ENCODE measurements around the gene MGAT2.
"Not testable (repeated sequence)": the region's sequence is repeated elsewhere in the genome, so short reads cannot be mapped to it uniquely, and the experiment has no call there.

Gene MGAT2

DNA sequence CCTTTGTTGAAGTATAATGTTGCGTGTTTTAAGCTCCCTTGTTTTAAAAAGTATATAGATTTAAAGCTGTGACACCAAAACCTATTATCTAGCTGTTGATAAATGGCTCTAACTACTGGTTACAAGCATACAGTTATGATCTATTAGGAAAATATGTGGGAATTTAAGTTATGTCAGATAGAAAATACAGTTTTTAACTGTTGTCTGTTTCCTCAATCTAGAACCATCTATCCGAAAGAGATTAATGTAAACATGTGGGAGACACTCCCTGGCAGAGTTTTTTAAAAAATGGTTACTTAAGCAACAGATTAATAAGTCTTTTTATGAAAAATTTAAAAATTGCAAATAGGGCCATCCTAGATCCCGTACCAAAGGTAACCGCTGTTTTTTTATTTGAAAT is 8.3 kb upstream of the MGAT2 start:
- no peak for DNase-seq (ENCODE audit: low read depth in 2 of 2)

DNA sequence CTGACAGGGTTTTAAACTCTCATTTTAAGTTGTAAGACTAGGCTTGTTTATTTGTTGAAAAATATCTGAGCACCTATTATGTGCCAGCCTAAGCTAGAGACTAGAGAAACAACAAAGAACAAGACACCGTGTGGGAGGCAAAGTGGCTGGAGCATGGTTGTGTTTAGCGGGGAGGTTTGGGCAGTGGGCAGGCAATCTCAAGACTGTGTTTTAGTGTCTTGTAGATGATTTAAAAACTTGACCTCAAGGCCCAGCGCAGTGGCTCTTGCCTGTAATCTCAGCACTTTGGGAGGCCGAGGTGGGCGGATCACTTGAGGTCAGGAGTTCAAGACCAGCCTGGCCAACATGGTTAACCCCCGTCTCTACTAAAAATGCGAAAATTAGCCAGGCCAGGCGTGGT is 7.9 kb upstream of the MGAT2 start:
- no peak for DNase-seq (ENCODE audit: low read depth in 2 of 2)

DNA sequence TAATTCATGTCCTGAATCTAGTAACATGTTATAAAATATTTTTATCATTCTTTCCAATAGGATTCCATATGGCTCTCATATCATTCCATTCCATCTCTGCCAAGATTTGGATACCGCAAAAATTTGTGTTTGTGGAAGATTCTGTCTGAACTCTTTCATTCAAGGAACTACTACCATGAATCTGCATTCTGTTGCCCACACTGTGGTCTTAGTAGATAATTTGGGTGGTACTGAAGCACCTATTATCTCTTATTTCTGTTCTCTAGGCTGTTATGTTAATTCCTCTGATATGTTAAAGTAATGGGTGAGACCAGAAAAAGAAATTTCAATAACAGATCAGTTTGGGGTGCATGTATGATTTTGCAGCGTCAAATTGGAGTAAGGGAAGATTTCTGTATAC is 6.4 kb upstream of the MGAT2 start:
- DNase-seq (ENCODE audit: low read depth in 2 of 2): no peak

DNA sequence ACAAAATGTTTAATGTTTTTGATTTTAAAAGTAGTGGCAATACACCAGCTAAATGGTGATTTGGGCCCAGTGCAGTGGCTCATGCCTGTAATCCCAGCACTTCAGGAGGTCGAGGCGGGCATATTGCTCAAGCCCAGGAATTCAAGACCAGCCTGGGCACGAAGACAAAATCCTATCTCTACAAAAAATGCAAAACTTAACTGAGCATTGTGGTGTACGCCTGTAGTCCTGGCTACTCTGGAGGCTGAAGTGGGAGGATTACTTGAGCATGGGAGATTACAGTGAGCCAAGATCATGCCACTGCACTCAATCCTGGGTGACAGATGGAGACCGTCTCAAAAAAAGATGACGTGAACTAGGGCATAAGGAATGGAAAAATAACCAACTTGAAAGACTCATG is 4.8 kb upstream of the MGAT2 start:
- no peak for DNase-seq (ENCODE audit: low read depth in 2 of 2)

DNA sequence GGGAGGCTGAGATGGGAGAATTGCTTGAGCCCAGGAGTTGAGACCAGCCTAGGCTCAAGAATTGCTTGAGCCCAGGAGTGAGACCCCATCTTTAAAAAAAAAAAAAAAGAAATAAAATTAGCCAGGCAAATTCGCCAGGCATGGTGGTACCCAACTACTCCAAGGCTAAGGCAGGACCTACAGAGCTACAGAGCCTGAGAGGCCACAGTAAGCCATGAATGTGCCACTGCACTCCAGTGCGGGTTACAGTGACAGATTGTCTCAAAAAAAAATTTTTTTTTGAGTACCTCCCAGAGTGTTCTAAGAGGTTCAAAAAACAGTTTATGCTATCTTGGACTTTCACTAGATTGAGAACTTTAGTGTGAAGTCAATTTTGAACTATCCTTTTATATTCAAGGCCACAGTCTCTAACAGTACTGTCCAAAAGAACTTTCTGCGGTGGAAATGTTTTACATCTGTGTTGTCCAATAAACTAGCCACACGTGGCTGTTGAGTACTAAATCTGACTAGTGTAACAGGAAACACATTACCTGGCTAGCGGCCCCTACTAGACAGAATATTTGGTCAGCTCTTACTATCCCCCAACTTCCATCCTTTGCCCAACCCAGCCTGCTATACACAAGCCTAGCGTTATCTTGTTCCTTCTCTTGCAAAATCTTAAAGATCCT is 2.6 kb upstream of the MGAT2 start:
- DNase-seq (ENCODE audit: low read depth in 2 of 2): no peak

DNA sequence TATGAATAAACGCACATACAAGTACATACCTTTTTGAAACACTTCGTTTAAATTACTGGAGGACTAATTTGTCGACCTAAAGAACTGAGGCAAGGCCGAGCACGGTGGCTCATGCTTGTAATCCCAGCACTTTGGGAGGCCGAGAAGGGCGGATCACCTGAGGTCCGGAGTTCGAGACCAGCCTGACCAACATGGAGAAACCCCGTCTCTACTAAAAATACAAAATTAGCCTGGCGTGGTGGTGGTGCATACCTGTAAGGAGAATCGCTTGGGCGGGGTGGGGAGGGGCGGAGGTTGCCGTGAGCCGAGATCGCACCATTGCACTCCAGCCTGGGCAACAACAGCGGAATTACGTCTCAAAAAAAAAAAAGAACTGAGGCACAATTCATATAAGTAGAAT is 1.3 kb upstream of the MGAT2 start:
- not testable (repeated sequence) for DNase-seq (ENCODE audit: low read depth in 2 of 2)

DNA sequence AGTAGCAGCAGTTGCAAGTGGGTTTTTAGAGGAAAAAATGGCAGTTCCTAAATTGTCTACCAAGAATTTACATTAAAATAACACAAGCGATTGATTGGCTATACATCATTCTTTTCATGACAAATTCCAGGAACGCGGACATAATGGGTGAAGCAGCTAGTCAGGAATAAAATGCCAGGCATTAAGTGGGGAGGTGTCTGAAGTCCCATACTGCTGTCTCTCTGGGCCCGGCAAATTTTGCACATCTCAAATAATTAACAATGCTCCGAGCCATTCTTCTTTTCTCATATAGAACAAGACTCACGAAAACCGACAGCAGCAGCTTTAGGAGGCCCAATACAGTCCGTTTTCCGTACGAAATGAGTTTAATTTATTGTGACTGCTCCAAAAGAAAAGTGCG is 869 bp upstream of the MGAT2 start:
- DNase-seq (ENCODE audit: low read depth in 2 of 2): no peak

DNA sequence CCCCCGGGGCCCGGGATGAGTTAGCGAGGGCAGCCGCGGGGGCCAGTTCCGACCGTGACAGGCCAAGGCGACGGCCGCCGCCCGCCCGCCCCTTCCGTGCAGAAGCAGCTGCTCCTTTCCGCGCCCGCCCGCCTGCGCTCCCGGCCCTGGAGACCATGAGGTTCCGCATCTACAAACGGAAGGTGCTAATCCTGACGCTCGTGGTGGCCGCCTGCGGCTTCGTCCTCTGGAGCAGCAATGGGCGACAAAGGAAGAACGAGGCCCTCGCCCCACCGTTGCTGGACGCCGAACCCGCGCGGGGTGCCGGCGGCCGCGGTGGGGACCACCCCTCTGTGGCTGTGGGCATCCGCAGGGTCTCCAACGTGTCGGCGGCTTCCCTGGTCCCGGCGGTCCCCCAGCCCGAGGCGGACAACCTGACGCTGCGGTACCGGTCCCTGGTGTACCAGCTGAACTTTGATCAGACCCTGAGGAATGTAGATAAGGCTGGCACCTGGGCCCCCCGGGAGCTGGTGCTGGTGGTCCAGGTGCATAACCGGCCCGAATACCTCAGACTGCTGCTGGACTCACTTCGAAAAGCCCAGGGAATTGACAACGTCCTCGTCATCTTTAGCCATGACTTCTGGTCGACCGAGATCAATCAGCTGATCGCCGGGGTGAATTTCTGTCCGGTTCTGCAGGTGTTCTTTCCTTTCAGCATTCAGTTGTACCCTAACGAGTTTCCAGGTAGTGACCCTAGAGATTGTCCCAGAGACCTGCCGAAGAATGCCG is 699 bp downstream of the MGAT2 start:
- DNase-seq (ENCODE audit: low read depth in 2 of 2): peak in 1 of 2 donors; percentile 46

DNA sequence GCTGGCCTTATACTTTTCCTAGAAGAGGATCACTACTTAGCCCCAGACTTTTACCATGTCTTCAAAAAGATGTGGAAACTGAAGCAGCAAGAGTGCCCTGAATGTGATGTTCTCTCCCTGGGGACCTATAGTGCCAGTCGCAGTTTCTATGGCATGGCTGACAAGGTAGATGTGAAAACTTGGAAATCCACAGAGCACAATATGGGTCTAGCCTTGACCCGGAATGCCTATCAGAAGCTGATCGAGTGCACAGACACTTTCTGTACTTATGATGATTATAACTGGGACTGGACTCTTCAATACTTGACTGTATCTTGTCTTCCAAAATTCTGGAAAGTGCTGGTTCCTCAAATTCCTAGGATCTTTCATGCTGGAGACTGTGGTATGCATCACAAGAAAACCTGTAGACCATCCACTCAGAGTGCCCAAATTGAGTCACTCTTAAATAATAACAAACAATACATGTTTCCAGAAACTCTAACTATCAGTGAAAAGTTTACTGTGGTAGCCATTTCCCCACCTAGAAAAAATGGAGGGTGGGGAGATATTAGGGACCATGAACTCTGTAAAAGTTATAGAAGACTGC is 1.5 kb downstream of the MGAT2 start:
- no peak for DNase-seq (ENCODE audit: low read depth in 2 of 2)

DNA sequence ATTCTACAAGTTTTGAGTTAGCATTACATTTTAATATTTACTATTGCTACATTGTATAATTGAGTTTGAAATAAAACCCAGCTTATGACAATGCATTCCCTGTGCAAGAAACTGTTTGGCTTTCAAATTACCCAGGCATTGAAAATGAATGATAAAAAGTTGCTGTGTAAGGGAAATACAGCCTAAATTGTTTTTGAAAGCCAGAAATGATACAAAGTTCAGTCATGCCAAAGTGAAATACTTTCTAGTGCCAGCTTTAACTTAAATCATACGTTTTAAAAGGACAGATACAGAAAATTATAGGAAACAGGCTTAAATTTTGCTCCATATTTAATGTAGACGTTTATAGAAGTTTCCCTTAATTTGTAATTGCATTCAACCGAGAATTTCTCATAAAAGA is 2.8 kb downstream of the MGAT2 start:
- DNase-seq (ENCODE audit: low read depth in 2 of 2): no peak

DNA sequence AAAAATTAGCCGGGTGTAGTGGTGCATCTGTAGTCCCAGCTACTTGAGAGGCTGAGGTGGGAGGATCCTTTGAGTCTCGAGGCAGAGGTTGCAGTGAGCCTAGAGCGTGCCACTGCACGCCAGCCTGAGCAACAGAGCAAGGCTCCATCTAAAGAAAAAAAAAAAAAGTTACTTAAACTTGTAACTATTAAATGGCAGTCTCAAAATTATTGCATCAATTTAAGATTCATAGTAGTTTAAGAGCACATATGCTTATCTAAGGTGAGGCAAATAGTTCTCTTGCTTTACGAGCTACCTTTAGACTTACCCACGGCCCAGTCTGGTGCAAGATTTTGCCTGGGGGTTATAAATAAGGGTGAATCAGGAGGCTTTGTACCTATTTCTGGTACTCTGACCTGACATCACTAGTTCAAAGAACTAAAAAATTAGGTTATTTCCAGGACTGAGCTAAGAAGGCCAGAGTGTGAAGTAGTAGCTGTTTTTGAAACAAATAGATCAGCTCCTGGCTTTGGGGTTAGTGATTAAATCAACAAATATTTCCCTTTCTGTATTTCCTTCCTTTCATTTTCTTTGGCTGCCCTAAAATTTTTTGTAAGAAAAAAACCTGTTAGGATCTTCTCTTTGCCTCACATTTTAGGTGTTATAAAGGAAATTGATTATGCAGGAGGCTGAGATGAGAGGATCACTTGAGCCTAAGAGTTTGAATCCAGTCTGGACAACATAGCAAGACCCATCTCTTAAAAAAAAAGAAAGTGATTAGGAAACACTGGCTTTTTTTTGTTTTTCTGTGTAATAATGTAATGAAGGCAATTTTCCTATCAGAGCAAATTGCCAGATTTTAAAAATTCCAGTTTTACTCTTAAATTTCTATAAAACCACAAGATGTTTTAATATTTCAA is 3.6 kb downstream of the MGAT2 start:
- no peak for DNase-seq (ENCODE audit: low read depth in 2 of 2)

DNA sequence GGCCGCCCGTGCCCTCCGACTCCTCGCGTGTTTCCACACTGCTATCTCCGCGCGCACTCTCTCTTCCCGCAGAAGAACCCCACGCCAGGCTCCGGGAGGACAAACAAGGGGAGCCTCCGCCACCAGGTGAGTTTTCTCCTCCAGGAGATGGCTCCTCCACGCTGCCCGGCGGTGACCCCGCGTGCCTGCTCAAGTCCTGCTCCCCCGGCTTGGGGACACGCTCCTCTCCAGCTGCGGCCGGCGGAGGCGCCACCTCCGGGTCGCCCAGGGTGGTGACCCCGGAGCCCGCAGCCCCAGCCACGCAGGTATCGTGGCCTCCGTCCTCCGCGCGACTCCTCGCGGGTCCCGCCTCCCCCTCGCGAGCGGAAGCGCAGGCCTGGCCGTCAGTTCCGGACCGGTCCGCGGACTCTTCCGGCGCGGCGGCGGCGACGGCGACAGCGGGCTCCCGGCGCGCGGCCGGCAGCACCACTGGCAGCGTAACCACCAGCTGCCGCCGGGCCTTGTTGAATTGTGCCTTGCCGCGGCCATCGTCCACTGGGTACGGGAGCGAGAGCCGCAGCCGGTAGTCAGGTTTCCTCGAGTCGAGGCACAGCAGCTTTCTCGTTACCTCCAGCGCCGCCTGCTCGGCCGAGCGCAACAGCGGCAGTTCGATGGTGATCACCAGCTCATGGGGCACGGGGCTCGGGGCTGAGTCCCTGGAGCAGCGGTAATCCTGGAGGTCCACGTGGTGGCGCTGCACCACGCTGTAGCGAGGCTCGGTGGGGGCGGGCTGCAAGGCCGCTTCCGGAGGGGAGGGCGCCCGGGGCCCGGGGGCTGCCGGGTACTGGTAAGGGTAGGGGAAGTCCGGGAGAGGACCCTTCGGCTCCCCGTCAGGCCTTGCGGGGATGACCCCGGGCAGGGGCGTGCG is 13.3 kb downstream of the MGAT2 start:
- peak; percentile 89 to 93 for DNase-seq (ENCODE audit: low read depth in 2 of 2)

DNA sequence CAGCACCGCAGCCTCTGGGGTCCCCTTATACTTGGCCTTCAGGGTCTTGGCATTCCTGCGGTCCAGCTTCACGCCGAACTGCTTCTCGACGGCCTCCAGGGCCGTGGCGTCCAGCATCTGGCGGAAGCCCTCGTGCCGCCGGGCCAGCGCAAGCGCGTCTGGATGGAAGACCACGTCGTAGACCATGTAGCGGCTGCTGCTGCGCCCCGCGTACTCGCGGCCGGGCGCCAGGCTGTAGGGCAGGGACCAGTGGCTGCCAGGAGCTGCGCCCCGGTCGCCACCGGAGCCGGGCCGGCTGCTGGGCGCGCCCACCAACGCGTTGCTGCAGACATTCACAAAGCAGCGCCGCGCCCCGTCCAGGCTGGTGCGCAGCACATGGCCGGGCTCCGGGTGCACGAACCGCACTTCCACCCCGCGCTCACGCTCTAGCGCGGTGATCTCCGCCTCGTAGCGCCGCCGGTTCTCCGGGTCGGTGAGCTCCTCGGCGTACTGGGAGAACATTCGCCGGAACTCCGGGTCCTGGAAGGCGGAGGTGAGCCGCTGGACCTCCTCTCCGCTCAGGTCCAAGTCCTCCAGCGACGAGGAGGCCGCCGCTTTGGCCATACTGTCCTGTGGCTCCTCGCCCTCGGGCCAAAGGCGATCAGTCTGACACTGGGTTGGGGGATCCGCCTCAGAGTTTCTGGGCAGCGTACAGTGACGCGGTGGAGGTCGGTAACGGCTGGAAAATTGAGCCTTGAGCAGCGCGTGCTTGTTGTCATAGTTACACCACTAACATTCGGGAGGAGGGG is 14.1 kb downstream of the MGAT2 start, which contains the start of gene DNAAF2:
DNAAF2 (minus strand) TSS at position 698 of the 788 bp plus-strand sequence; CDS start at position 603, 95 bp downstream.
- peak; percentile 31 to 38 for DNase-seq (ENCODE audit: low read depth in 2 of 2)

DNA sequence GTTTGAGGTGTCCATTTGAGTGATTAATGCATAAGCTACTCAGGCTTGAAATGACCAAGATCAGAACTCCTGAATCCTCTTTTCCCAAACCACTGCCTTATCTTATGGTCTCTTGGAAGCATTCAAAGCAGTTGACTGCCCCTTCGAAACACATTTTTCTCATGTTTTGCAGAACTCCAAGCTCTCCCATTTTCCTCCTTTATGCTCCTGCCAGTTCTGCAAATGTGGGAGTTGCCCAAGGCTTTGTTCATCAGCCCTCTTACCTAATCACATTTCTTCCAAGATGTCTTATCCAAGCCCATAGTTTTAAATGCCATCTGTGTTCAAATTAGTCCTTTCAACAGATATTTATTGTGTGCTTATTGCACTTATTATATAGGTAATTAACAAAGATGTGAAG is 16.3 kb downstream of the MGAT2 start:
- DNase-seq (ENCODE audit: low read depth in 2 of 2): no peak

DNA sequence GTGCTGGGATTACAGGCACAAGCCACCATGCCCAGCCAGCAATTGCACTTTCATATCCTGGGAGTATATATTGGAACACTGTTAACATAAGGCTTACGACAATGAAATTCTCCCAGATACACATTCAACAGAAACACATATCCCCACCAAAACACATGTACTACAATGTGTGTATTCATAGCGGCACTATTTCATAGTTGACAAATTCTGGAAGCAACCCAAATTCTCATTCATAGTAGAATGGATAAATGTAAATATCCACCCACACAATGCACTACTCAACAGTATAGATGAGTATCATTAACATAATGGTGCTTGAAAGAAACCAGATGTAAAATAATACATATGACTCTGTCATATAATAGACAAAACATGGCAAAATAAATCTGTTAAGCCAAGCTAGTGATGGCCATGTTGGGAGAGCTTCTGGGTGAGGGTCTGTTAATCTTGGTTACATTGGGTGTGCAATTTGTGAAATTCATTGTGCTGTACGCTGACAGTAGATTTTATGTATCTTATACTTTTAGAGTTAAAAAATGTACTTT is 17.0 kb downstream of the MGAT2 start:
- no peak for DNase-seq (ENCODE audit: low read depth in 2 of 2)

DNA sequence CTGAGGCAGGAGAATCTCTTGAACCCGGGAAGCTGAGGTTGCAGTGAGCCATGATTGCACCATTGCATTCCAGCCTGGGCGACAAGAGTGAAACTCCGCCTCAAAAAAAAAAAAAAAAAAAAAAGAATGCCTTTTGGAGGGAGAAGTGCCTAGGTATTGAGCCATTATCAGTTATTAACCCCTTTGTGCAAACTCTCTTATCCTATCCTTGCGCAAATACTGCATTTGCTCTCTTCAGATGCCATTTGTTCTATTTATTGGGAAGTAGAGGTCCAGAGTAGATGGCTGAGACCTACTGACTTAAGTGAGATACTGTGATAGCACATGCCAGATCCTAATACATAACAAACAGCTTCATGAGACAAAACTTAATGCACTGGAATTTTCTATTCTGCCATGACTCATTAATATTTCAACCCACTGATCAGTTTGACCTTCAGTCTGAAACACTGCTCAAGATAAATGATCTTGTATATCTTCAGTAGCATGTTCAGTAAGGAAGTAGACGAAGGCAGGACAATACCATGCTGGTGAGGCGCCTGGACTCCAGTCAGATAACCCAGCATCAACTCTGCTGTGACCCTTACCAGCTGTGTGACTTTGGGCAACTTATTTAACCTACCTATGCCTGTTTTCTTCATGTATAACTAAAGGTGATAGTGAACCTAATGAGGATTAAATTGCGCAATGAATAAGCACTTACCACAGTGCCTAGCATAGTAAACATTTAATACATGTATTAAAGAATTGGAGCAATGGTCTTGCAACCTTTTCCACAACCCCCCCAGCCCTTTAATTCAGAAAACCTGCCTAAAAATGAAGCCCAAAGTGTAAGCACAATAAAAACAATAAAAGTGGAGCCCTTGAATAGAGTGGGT is 20.2 kb downstream of the MGAT2 start:
- DNase-seq (ENCODE audit: low read depth in 2 of 2): no peak

DNA sequence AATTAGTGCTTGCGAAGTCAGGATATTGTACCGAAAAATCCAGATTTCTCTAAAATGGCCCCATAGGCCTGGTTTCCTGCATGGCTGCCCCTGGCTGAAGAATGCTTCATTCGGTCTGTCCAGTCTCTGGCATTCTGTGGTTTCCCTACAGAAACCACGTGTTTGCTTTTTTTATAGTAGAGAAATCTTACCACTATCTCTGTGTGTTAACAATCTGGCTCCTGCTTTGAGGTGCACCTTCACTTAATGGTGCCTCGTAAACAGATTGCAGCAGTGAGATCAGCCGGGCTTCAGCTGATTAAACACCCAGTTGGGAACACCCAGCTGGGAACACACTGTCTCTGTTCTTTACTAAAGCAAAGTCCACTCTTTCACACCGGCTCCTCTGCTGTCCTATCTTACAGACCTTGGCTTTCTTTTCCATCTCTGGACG is 21.1 kb downstream of the MGAT2 start:
- DNase-seq (ENCODE audit: low read depth in 2 of 2): no peak

DNA sequence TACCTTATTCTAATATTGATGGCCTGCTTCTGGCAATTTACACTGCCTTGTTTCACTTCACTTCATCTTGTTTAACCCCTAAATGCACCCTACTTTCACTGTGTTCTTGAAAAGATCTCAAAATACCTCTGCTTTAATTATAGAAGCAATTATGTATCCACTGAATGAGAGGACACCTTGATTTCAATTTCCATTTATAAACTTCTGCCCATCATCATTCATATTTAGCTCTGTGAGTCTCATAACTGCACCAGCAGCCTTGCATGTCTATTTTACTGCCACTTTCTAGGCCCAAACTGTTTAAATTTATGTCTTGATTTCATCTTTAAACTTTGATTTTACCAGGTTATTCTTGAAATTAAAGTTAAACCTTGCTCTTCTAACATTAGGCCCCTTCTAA is 21.6 kb downstream of the MGAT2 start:
- DNase-seq (ENCODE audit: low read depth in 2 of 2): no peak

DNA sequence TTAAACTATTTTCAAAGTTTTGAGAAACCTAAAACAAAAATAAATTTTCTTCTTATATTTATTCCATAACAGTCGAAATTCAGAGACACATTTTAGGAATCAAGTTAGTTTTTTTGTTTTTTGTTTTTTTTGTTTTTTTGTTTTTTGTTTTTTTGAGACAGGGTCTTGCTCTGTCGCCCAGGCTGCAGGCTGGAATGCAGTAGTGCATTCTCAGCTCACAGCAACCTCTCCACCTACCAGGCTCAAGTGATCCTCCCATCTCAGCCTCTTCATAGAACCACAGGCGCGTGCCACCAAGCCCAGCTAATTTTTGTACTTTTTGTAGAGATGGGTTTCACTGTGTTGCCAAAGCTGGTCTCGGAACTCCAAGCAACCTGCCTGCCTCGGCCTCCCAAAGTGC is 32.9 kb downstream of the MGAT2 start:
- no peak for DNase-seq (ENCODE audit: low read depth in 2 of 2)
